NCI-H1436 treated with DMSO at 0.1 percent for 48 hours (cell line): Measurements from ENCODE around the gene CRYGS.
A peak's percentile ranks its signal among the peaks of the same experiment; 100 is the strongest.
"Not testable (repeated sequence)": the region's sequence is repeated elsewhere in the genome, so short reads cannot be mapped to it uniquely, and the experiment has no call there.

ENCODE experiments used
- DNase-seq: peaks from one replicate; lab custom pipeline; 2025; lab: John Stamatoyannopoulos, UW

CRYGS gene

DNA sequence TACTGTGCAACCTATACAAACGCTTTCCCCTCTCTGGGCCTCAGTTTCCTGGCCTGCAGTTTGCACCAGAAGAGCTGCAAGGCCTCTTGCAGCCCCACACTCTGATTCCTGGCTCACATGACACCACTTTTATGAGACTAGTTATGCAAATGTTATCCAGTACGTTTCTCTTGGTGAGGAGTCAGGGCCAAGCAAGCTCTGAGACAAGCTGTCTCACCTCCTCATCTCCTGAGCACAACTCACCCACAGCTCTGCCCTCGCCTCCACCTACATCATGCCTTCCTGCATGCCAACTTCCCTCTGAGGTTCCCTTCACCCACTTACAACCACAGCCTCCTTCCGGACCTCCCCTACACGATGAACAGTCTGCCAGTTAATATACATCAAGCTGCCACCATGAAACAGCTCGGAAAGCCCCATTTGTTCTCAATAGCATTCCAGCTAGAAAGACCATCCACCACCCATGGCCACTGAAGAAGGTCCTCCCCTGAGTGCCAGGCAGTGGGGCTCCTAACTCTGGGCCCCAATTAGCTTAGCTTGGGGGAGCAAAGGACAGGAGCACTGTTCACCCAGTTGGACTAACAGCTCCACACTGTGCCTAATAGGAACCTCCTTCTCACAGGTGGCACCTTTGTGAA, 25.0 kb downstream of the CRYGS start:
- DNase-seq = no peak

DNA sequence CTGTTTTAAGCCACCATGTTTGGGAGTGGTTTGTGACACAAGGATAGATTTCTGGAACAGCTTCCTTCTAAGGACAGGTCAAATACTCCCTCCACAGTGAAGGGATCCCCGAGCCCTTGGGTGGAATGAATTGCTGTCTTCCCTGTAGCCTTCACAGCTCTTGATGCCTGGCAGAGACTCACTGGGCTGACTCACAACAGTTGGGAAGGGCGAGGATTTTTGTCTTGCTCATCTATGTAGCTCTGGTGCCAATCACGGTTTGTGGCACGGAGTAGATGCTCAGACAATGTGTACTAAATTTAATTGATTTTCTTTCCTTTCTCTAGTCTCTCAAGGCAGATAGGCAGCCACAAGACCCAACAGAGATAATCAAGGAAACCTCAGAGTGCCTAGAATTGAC, 27.0 kb downstream of the CRYGS start:
- DNase-seq = no peak

DNA sequence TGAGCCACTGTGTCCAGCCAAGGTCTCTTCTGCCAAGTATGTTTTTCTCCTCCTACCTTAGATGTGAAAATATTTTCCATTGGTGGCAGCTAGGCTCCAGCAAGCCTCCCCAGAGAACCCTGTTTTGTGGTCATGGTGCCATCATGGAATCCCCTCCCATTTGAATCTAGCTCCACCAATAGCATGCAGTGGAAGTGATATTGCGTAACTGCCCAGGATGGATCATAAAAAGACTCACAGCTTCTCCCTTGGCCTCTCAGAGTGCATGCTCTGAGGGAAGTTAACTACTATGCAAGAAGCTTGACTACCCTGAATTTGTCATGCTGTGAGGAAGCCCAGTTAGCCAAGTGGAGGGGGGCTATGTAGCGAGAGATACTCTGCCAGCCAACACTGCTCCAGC, 27.5 kb downstream of the CRYGS start:
- no peak for DNase-seq

DNA sequence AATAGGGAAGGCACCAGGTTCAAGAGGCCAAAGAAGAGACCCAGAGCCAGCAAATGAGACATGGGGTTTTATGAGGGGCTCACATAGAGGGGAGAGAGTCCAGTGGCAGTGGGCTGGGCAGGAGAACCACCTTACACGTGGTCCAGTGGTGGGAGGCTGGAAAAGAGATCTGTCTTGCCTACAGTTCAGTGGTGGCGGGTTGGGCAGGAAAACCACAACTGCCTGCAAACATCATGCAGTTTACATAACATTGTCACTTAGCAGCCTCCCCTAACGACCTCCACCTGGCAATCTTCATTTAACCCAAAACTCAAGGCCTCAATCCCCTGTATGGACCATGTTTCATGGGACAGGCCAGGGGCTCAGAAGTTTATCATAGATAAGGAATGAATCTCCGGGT, 29.1 kb downstream of the CRYGS start:
- DNase-seq = no peak

GRCh38 chr3:186514296-186515002, 29.7 kb downstream of the CRYGS start:
- DNase-seq = no peak

- no peak for DNase-seq
Measured at GRCh38 chr3:186513386-186513785, 30.8 kb downstream of the CRYGS start.

DNA sequence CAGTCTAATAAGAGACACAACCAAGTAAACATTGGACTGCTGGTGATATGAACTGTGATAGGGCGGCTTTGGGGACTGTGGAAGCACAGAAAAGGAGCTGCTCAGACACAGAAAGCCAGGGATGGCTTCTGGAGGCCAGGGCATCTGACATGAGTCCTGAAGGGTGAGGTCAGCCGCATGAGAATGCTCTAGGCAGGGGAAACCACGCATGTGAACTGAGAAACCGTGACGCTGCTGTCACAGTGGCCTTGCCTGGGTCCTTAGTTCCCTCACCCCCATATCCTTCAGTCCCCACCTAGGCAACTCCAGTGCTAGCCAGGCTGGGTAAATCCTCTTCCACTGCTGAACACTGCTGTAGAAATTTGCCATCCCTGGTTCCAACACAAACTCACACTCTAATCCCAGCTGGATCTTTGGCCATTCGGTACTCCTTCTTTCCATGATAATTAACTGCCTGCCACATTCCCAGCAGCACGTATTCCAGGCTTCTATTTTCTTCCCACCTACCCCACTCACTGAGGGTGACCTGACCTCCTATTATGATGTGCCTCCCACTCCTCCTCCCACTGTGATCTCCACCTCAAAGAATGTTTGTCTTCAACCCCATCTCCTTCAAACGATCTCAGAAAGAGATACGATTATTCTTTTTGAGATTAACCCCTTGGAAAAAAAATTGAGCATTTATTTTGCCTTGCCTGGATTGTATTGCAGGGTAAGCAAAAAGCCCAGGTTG, 31.4 kb downstream of the CRYGS start:
- DNase-seq = no peak

DNA sequence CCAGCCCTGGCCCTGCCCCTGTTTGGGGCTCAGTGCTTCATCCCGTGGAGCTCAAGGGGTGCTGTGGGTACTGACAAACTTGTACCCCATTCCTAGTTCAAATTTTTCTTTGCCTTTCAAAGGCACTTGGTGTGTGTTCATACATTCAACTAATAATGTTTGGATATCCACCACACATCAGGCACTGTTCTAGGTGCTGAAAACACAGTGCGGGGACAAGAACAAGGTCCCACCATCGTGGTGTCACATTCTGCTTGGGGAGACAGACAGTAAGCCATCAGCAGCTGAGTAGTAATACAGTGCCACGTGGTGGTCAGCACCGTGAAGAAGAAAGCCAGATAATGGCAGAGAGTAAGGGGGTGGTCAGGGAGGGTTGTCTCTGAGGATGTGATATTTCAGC, 32.5 kb downstream of the CRYGS start:
- DNase-seq = no peak

DNA sequence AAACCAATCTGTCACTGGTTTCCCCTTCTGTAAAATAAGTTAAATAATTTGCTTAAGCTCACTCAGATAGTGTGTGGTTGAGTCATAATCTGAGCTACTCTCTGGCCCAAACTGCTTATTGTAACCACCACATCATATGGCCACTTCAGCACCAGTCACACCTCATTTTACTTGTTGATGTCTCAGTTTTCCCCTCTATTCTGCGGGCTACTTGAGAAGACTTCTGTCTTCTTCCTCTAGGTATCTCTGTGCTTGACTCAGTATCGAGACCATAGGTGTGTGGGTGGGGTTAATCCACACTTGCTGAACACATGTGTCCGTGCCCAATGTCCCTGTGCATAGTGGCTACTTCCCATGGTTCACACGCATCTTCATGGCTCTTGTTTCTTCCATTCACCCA, 32.9 kb downstream of the CRYGS start:
- DNase-seq = no peak

DNA sequence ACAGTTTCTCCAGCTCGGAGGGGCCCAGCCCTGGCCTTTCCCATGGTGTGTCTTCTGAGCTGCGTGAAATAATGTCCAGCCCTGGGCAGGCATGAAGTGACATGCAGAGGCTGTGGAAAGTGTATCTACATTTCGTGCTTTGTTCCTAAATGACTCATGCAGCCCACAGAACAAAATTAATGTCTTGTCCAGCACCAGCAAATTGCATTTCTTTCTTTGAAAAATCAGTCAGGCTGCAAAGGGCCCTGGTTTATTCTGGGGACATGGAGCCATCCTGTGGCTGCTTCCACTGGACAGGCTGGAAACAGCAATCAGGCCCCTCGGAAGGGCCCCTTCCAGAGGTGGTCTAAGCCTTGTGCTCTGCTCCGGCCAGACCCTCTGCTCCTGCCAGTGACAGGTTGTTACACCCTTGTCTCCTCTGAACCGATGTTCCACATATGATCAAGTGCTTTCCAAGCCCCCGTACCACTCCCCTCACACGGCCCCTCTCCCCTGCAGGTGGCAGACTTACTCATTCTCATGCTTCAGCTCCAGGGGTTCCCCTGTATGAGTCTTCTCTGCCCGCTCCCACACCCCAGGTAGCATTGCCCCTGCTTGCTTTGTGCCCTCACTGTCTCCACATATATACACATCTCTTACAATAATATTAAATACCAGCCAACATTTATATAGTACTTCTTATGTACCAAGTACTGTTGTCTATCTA, 33.7 kb downstream of the CRYGS start:
- DNase-seq = no peak

DNA sequence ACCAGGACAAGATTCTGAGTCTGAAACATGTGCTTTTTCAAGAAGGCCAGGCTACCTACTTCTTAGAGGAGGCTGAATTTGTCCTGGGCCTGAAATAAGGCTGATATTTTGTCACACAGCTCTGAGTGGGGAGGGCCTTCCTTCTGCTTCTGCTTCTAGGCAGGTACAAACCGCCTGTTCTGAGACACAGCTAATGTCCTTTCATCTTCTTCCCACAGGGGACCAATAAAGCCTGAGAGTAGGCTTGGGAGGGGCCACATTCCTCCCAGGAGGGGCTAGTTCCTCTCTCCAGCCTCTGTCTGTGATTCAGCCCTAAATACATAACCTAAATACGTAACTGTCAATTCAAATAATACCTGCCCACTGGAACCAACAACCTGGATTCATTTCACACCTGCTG, 34.8 kb downstream of the CRYGS start:
- DNase-seq = peak; percentile 64

DNA sequence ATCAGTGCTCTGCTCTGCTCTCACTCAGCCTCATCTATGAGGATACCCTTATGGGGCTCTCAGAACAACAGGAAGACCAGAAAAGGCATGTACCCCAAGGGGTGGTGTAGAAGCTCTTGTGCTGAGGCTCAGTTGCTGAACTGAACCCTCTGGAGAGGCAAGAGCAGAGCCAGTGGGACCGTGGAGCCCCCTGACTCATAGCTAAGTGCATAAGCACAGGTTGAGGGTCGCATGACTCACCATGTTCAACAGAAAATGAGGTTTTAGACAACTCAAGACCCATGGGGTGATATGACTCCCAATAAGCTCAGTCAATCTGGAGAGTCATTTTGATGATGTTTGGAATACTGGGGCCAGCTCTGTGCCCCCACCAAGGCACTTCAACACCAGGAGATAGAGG, 37.3 kb downstream of the CRYGS start:
- DNase-seq = no peak

DNA sequence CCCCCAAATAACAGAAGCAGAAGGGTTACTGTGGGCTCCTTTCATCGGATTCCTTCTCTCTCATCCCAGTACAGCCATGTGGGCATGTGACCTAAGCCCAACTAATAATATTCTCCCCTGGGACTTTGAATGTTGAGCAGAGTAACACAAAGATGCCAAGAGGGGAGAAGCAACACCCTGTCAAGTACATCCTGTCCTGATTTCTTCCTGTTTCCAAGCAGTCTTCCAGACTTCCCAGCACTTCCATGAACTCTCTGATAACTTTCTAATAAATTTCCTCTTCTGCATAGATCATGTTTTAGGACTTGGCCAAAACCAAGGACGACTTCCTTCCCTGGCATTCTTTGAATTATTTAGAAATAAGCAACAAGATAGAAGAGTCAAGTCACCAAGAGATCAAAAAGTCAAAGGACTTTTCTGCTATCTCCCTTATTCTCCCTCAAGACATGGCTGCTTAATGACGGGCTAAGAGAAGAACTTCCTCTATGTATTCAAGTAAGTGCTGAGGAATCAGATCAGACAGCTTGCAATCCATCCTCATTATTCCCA, 37.9 kb downstream of the CRYGS start:
- DNase-seq = no peak

- DNase-seq = no peak
Measured at GRCh38 chr3:186502966-186503712, 41.0 kb downstream of the CRYGS start.

DNA sequence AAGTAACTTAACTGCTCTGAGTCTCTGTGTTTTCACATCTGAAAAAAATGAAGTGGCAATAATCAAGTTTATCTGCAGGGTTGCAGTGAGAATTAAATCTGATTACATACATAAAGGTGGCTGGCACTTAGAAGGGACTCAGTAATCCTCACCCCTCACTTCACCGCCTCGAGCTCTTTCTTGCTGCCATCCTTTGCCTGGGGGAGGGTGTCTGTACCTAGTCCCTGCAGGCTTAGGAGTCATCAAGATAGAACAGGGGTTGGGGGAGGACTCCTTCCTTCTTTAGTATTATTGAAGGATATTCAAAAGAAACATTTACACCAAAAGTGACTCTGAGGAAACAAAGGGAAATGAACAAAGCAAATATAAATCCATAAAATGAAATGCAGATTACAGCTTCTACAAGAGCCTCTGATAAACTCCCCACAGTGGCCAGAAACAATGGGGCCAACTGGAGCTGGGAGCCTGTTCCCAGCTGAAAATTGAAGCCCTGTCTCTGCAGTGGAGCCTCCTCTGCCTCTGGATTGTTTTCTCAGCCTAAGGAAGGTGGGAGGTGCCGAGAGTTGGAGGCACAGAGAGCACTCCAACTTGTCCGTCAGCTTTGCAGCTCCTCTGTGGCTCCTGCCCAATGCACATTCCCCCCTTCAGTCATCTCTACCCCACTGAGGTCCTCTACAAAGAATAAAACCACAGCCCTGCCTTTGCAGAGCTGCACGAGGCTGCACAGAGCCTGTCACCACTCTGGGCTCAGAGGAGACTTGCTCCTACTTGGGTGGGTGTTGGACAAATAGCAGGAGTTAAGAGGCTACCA, 41.8 kb downstream of the CRYGS start:
- no peak for DNase-seq

DNA sequence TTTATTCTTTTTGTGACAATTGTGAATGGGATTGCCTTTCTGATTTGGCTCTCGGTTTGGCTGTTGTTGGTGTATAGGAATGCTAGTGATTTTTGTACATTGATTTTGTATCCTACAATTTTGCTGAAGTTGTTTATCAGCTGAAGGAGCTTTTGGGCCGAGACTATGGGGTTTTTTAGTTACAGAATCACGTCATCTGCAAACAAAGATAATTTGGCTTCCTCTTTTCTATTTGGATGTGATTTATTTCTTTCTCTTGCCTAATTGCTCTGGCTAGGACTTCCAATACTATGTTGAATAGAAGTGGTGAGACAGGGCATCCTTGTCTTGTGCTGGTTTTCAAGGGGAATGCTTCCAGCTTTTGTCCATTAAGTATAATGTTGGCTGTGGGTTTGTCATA, 44.2 kb downstream of the CRYGS start:
- DNase-seq = not testable (repeated sequence)

DNA sequence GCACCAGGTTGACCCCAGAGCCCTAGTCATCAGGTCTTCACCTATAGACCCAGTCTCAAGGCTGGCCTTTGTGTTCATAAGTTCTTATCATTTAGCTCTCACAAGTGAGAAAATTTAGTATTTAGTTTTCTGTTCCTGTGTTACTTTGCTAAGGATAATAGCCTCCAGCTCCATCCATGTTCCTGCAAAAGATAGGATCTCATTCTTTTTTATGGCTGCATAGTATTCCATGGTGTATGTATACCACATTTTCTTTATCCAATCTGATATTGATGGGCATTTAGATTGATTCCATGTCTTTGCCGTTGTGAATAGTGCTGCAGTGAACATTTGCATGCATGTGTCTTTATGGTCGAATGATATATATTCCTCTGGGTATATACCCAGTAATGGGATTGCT, 46.2 kb downstream of the CRYGS start:
- DNase-seq = not testable (repeated sequence)

- DNase-seq = no peak
Measured at GRCh38 chr3:186497608-186498007, 46.6 kb downstream of the CRYGS start.

DNA sequence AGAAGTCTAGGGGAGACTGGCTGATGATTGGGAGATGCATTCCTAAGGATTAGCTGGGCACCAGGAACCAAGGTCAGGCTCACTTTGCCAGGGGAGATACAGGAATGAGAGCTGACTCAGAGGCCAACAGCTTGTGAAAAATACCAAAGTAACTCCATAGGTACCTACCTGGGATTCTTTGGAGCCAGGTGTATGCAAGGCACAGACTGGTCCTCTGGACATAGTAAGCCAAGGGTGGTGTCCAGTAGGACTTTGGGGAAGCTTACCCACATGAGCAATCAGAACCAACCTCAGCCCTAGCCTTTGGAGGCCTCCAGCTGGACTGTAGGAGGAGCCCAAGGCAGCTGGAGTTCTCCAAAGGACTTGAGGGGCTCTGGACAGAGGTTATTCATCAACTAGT, 47.5 kb downstream of the CRYGS start:
- DNase-seq = no peak

DNA sequence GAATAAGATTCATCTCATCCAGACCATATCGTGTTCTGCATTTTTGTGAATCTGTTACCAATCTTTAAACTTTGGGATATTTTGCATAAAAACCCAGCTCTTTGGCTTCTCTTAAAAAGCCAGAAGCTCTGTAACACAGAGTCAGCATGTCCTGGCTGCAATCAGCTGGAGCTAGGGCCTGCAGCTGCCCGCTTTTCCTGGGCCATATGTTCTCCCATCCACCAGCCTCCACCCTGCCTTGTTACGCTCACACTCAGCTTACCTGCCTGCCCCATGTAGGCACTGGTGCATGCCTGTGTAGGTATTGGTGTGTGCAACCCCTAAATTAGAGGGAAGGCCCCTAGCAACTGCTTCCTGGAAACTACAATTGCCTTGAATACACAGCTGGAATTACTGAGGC, 48.2 kb downstream of the CRYGS start:
- no peak for DNase-seq
